Lung (tissue), 12 donors: Measurements from ENCODE around the gene ENO2. TPM values are rescaled to one million over a fixed set of nuclear protein-coding genes. Genes with fewer than 3 reads are reported as not detected.
"Not testable (repeated sequence)": the region's sequence is repeated elsewhere in the genome, so short reads cannot be mapped to it uniquely, and the experiment has no call there.

Experiments
- ATAC-seq: fragments of 200-7000 bp; cut with Tn5 transposase; one replicate; pipeline ENCODE4 v1.9.1; 2020; ENCODE audit warnings: moderate number of reproducible peaks; ENCODE audit not compliant: insufficient read depth, low FRiP score
- DNase-seq, 3 donors: peaks; one replicate each; pipeline ENCODE4 v3.0.0-alpha.2; 2013 to 2017
- H3K27ac ChIP-seq, 2 donors: one replicate each; pipeline ENCODE4 v1.5.1; 2013; ENCODE audit warnings: mild to moderate bottlenecking in 2 of 2, moderate library complexity in 2 of 2, control low read depth in 1 of 2, inconsistent platforms in 1 of 2, low read depth in 1 of 2, low read length in 1 of 2
- H3K27me3 ChIP-seq, 3 donors: one replicate each; pipeline ENCODE4 v1.5.1; 2013; ENCODE audit warnings: low read length in 2 of 3; ENCODE audit not compliant: control insufficient read depth in 3 of 3, insufficient read depth in 3 of 3
- H3K36me3 ChIP-seq, 4 donors: one replicate each; pipeline ENCODE4 v1.5.1; 2013; ENCODE audit warnings: low read length in 4 of 4, mild to moderate bottlenecking in 1 of 4, moderate library complexity in 1 of 4; ENCODE audit not compliant: control insufficient read depth in 4 of 4, insufficient read depth in 4 of 4
- H3K4me1 ChIP-seq, 5 donors: one replicate each; pipeline ENCODE4 v1.5.1; 2013; ENCODE audit warnings: low read length in 5 of 5, mild to moderate bottlenecking in 2 of 5, moderate library complexity in 1 of 5; ENCODE audit not compliant: control insufficient read depth in 5 of 5, insufficient read depth in 5 of 5
- H3K4me3 ChIP-seq: one replicate; pipeline ENCODE4 v1.5.1; 2013; ENCODE audit warnings: mild to moderate bottlenecking, control low read depth, moderate library complexity
- H3K9ac ChIP-seq, 2 donors: one replicate each; pipeline ENCODE4 v1.5.1; 2013; ENCODE audit warnings: low read length in 2 of 2, control low read depth in 1 of 2; ENCODE audit not compliant: insufficient read depth in 1 of 2
- H3K9me3 ChIP-seq, 4 donors: one replicate each; pipeline ENCODE4 v1.5.1; 2013; ENCODE audit warnings: low read length in 3 of 4, mild to moderate bottlenecking in 1 of 4, moderate library complexity in 1 of 4; ENCODE audit not compliant: control insufficient read depth in 4 of 4, insufficient read depth in 3 of 4
- CTCF ChIP-seq: IDR thresholded peaks from 2 replicates; pipeline ENCODE4 v1.5.1; 2012; ENCODE audit warnings: mild to moderate bottlenecking; ENCODE audit errors: control extremely low read depth, extremely low read depth
- WGBS, 2 donors: extraction: QIAGEN DNeasy Blood & Tissue Kit; methylation state at CpG; one replicate each; pipeline ENCODE4 v1.1.7; 2013; 5-methylcytosine and 5-hydroxymethylcytosine counted together
- polyA plus RNA-seq, 2 donors: library from polyadenylated mRNA; stranded (reverse); fragments of 200-250 nt; gene quantifications; one replicate each; pipeline ENCODE4 v1.2.1, GENCODE V29; 2013
- total RNA-seq, 2 donors: library from RNA; depleted of rRNA in 1 of 2; stranded (reverse); fragments of >200 nt in 1 of 2; gene quantifications; one replicate each; pipeline ENCODE4 v1.2.1, GENCODE V29; 2014 to 2021
- donor health status: control.
- donor health status: control.
- donor health status: Bipolar disorder and iron deficiency.
- donor health status: healthy.
- donor health status: DM: yes; HTN: yes; CAD: no.

Gene ENO2
- total and polyA plus RNA-seq, 4 donors, result 14.4 to 41.9 (median 30.8) TPM

- DNase-seq, result no peak
- Histone ChIP-seq H3K27ac (peak overlapping the region in 1 of 2 donors; percentile 87), H3K4me1 (peaks cover 0 to 11% (median 2%) of the 10 kb centered on the region in 5 donors)
Observed at GRCh38 chr12:6887460-6887859, 26.9 kb upstream of the ENO2 start.

GRCh38 chr12:6888360-6888759 lies 26.0 kb upstream of the ENO2 start:
- H3K36me3 ChIP-seq, result peaks cover 0 to 12% (median 6%) of the 10 kb centered on the region in 4 donors
- ATAC-seq (no peak), DNase-seq (no peak)
- 85 to 97% methylated on average over 2 of the region's 2 CpGs for WGBS, 2 donors
- no peak overlapping the region for H3K27ac ChIP-seq
- no peak overlapping the region for H3K9ac ChIP-seq
- H3K4me3 ChIP-seq, result no peak overlapping the region
- no peaks in the 10 kb centered on the region for H3K27me3 ChIP-seq
- no peak for TF ChIP-seq CTCF
- peaks cover 0 to 11% (median 2%) of the 10 kb centered on the region in 5 donors for H3K4me1 ChIP-seq
- H3K9me3 ChIP-seq, result no peaks in the 10 kb centered on the region

More at GRCh38 chr12:6887460-6887859, 26.9 kb upstream of the ENO2 start:
- 34 to 54% methylated on average over 8 of the region's 8 CpGs for WGBS, 2 donors
- ATAC-seq, result no peak
- peaks cover 0 to 13% (median 6%) of the 10 kb centered on the region in 4 donors for H3K36me3 ChIP-seq
- no peaks in the 10 kb centered on the region for H3K9me3 ChIP-seq
- no peak for TF ChIP-seq CTCF
- no peaks in the 10 kb centered on the region for H3K27me3 ChIP-seq
- H3K9ac ChIP-seq, result no peak overlapping the region
- H3K4me3 ChIP-seq, result no peak overlapping the region

GRCh38 chr12:6888794-6889193 lies 25.6 kb upstream of the ENO2 start:
- not testable (repeated sequence) for H3K27ac ChIP-seq, H3K9ac ChIP-seq, H3K4me3 ChIP-seq, ATAC-seq, DNase-seq, H3K9me3 ChIP-seq, H3K27me3 ChIP-seq
- Histone ChIP-seq H3K4me1 (peaks cover 0 to 11% (median 2%) of the 10 kb centered on the region in 5 donors), H3K36me3 (peaks cover 0 to 10% (median 4%) of the 10 kb centered on the region in 4 donors)
- WGBS, 2 donors, result 72 to 81% methylated on average over 7 of the region's 7 CpGs

GRCh38 chr12:6889775-6890573 lies 24.4 kb upstream of the ENO2 start:
- H3K36me3 ChIP-seq, ATAC-seq, H3K9me3 ChIP-seq, DNase-seq, H3K4me3 ChIP-seq, H3K27me3 ChIP-seq: not testable (repeated sequence)
- Histone ChIP-seq H3K9ac (peak overlapping the region in 1 of 2 donors; percentile 80), H3K4me1 (peaks cover 0 to 11% (median 2%) of the 10 kb centered on the region in 5 donors), H3K27ac (peak overlapping the region in 1 of 2 donors; percentile 84)
- 74 to 91% methylated on average over 21 of the region's 21 CpGs for WGBS, 2 donors
